Adrenal gland (tissue), 12 donors: Measurements from ENCODE around the gene EPB42. TPM values are rescaled to one million over a fixed set of nuclear protein-coding genes. Genes with fewer than 3 reads are reported as not detected.
A peak's percentile ranks its signal among the peaks of the same experiment; 100 is the strongest.

ENCODE experiments used
- DNase-seq, 7 donors: peaks; one replicate each; pipeline ENCODE4 v3.0.0-alpha.2; 2019 to 2020
- H3K27ac ChIP-seq, 5 donors: fragments of 200-600 bp; sonication (generic) in 4 of 5; 1 replicate in 3 of 5; 2 replicates in 2 of 5; pipeline versions ENCODE4 v1.5.1 to v1.8.0; 2016 to 2020; ENCODE audit warnings: mild to moderate bottlenecking in 1 of 5
- H3K27me3 ChIP-seq: fragments of 200-600 bp; 2 replicates; pipeline ENCODE4 v1.8.0; 2021
- H3K36me3 ChIP-seq, 2 donors: fragments of 200-600 bp; replicated peaks in 1 of 2; 1 replicate in 1 of 2; 2 replicates in 1 of 2; pipeline versions ENCODE4 v1.5.1 to v1.8.0; 2018 to 2022
- H3K4me1 ChIP-seq, 2 donors: fragments of 200-600 bp; replicated peaks in 1 of 2; 1 replicate in 1 of 2; 2 replicates in 1 of 2; pipeline versions ENCODE4 v1.5.1 to v1.8.0; 2018 to 2021
- H3K4me3 ChIP-seq, 4 donors: fragments of 200-600 bp; sonication (generic) in 3 of 4; one replicate each; pipeline ENCODE4 v1.5.1; 2016 to 2018
- H3K9me3 ChIP-seq, 3 donors: fragments of 200-600 bp; sonication (generic) in 1 of 3; replicated peaks in 1 of 3; 1 replicate in 2 of 3; 2 replicates in 1 of 3; pipeline versions ENCODE4 v1.5.1 to v1.8.0; 2016 to 2021
- CTCF ChIP-seq, 6 experiments: fragments of 450-650 bp in 4 of 6; fragments of 200-600 bp in 2 of 6; sonication (generic) in 1 of 6; IDR thresholded peaks; 1 replicate in 5 of 6; 2 replicates in 1 of 6; pipeline versions ENCODE4 v1.5.1 to v1.8.0; 2016 to 2021; ENCODE audit warnings: antibody characterized with exemption in 6 of 6, mild to moderate bottlenecking in 2 of 6, moderate library complexity in 1 of 6
- POLR2A ChIP-seq, 2 donors: fragments of 450-650 bp; IDR thresholded peaks; one replicate each; pipeline ENCODE4 v1.6.1; 2017; ENCODE audit warnings: antibody characterized with exemption in 2 of 2, mild to moderate bottlenecking in 2 of 2, moderate library complexity in 1 of 2
- WGBS, 4 donors: extraction: QIAGEN DNeasy Blood & Tissue Kit in 2 of 4; methylation state at CpG; one replicate each; pipeline versions ENCODE4 v1.1.5 to v1.1.7; 2013 to 2017; 5-methylcytosine and 5-hydroxymethylcytosine counted together
- intact Hi-C, 2 donors: fragments of 100-400 bp; cut with DNase I; formaldehyde crosslinking; loops; one replicate each; pipeline versions ENCODE4 v1.14.1 to v1.15.0; 2022 to 2023
- polyA plus RNA-seq, 3 donors: library from polyadenylated mRNA; stranded (reverse); fragments of 200-250 nt in 2 of 3; fragments of 350-450 nt in 1 of 3; fragmentation: Illumina TruSeq in 1 of 3; extraction: RNeasy Lipid Tissue Mini Kit (QIAGEN cat#74804) in 1 of 3; gene quantifications; one replicate each; pipeline ENCODE4 v1.2.3, GENCODE V29; 2013 to 2014
- total RNA-seq, 9 donors: library from RNA; depleted of rRNA in 4 of 9; stranded (reverse); fragments of >200 nt in 4 of 9; fragments of 120-200 nt in 1 of 9; fragmentation: NEBNext Ultra II Directional in 1 of 9; extraction: Animal tissue kit (Norgen Biotek cat#: 25700) in 1 of 9; gene quantifications; one replicate each; pipeline versions ENCODE4 v1.1.0 to v1.2.4, GENCODE V29; 2013 to 2023
- donor health status: healthy with polysubstance abuse.
- donor health status: Bipolar disorder and iron deficiency.
- donor health status: DM: yes; HTN: yes; CAD: no.
- donor health status: DM: no; HTN: no; CAD: no.
- donor health status: DM: no; HTN: no; CAD: no.
- donor health status: DM: yes; HTN: yes; CAD: no.

Gene EPB42
- total and polyA plus RNA-seq, 12 donors: 0.10 to 4.7 (median 0.45) TPM; not detected in 9

GRCh38 chr15:43267439-43267838 is 46.6 kb upstream of the EPB42 start:
- no peak for TF ChIP-seq CTCF (IDR thresholded peaks at IDR 0.05)
- TF ChIP-seq POLR2A (IDR thresholded peaks at IDR 0.05): no peak
- no peak for DNase-seq
- no peaks in the 10 kb centered on the region for H3K4me1 ChIP-seq
- H3K9me3 ChIP-seq: peaks cover 0 to 4% (median 0%) of the 10 kb centered on the region in 3 donors
- peaks cover 7% of the 10 kb centered on the region for H3K27me3 ChIP-seq
- no peaks in the 10 kb centered on the region for H3K36me3 ChIP-seq
- intact Hi-C loops: no loop called here
- H3K4me3 ChIP-seq: no peak overlapping the region
- WGBS, 4 donors: 80 to 97% (median 96%) methylated on average over 2 of the region's 2 CpGs
- H3K27ac ChIP-seq: no peak overlapping the region

- Histone ChIP-seq H3K4me1 (no peaks in the 10 kb centered on the region), H3K36me3 (no peaks in the 10 kb centered on the region), H3K9me3 (peaks cover 0 to 4% (median 0%) of the 10 kb centered on the region in 3 donors), H3K27me3 (peaks cover 7% of the 10 kb centered on the region), H3K27ac (no peak within 1 kb of the TSS), H3K4me3 (no peak within 1 kb of the TSS)
- DNase-seq: peak in 1 of 7 donors; percentile 29
- WGBS, 4 donors: 71 to 80% (median 79%) methylated on average over 7 to 8 of the region's 8 CpGs
- no peak for TF ChIP-seq POLR2A (IDR thresholded peaks at IDR 0.05)
- no peak for TF ChIP-seq CTCF (IDR thresholded peaks at IDR 0.05)
- intact Hi-C loops: no loop called here
Observed at GRCh38 chr15:43266834-43267233, 46.0 kb upstream of the EPB42 start, which contains the start of gene TGM5. TGM5 (minus strand) TSS chr15:43266928; CDS start chr15:43266849, 79 bp downstream.

GRCh38 chr15:43266386-43266785 is 45.6 kb upstream of the EPB42 start:
- no peak for DNase-seq
- Histone ChIP-seq H3K4me3 (no peak overlapping the region), H3K4me1 (no peaks in the 10 kb centered on the region), H3K27ac (no peak overlapping the region), H3K36me3 (no peaks in the 10 kb centered on the region), H3K27me3 (peaks cover 7% of the 10 kb centered on the region), H3K9me3 (no peaks in the 10 kb centered on the region)
- TF ChIP-seq POLR2A (IDR thresholded peaks at IDR 0.05): no peak
- TF ChIP-seq CTCF (IDR thresholded peaks at IDR 0.05): no peak
- WGBS, 4 donors: 88 to 98% (median 92%) methylated on average over 2 of the region's 2 CpGs
- intact Hi-C loops: no loop called here

- Histone ChIP-seq H3K9me3 (no peaks in the 10 kb centered on the region), H3K36me3 (no peaks in the 10 kb centered on the region), H3K4me3 (no peak overlapping the region), H3K27me3 (no peaks in the 10 kb centered on the region), H3K4me1 (no peaks in the 10 kb centered on the region), H3K27ac (no peak overlapping the region)
- TF ChIP-seq POLR2A (IDR thresholded peaks at IDR 0.05) (no peak), CTCF (IDR thresholded peaks at IDR 0.05) (no peak)
- 79 to 90% (median 81%) methylated on average over 4 to 19 of the region's 19 CpGs for WGBS, 4 donors
- intact Hi-C loops: no loop called here
- DNase-seq: peak in 1 of 7 donors; percentile 18
Observed at GRCh38 chr15:43260011-43260615, 39.3 kb upstream of the EPB42 start.
